ENCODE data around the gene PHACTR1.

PHACTR1 gene

GRCh38 chr6:12958052-12958706, 241.6 kb downstream of the PHACTR1 start:
- DNase-seq: no peak

DNA sequence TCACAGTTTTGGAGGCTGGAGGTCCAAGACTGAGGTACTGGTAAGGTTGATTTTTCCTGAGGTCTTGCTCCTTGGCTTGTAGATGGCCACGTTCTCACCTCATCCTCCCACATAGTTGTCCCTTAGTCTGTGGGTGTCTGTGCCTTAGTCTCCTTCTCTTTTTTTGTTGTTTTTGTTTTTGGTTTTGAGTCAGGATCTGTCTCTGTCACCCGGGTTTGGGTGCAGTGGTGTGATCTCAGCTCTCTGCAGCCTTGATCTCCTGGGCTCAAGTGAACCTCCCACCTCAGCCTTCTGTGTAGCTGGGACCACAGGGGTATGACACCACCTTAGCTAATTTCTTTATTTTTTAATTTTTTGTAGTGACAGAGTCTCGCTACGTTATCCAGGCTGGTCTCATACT, 245.2 kb downstream of the PHACTR1 start:
- no peak for DNase-seq

DNA sequence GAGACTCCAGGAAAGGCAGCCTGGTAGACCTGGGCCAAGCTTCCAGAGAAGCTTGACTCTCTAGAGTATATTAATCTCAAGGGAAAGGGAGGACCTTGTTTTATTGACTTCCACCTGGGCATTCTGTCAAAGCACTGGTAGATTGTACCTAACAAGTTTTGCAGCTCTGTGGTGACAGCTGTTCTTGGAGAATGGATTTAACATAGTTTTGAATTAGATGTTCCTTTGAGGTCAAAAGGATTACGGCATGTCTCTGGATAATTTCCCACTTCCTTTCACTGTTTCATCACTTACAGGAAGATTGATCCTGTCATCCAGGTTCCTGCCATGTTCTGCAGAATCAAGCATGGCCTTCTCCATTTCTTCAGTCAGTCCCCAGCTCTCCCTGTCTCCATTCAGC, 246.0 kb downstream of the PHACTR1 start:
- no peak for DNase-seq

GRCh38 chr6:12962987-12963386, 246.4 kb downstream of the PHACTR1 start:
- DNase-seq: no peak

DNA sequence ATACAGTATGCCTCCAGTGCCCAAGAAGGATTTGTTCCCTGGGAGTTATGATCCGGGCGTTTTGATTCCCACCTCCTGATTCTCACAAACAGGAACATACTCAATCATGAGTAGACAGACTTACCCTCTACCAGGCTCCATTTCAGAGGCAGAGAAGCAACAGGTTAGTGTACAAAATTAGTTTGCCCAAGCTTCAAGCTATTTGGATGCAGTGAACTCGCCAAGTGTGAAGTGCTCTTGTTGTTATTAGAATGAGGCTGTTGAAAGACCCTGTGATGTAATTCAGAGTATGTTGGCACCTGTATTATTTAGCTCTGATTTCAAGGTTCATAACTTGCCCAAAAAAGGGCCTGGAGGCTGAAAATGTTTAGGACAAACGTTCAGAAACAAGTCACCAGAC, 247.0 kb downstream of the PHACTR1 start:
- no peak for DNase-seq

DNA sequence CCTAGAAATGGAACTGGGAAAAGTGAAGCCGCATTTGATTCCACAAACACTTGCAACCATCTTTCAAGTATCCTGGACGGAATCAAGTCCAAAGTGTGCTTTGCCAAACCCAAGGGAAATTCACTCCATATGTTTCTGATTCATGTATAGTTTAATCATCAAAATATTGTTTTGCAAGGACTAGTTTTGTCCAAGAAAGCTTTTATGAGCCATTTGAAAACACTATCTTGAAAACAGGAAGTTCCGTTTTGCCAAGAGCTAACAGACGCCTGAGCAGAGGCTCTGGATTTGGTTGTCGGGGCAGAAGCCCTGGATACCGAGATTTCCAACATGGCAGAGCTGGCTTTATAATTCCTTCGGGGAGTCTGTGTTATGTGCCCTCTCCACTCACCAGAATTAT, 251.1 kb downstream of the PHACTR1 start:
- DNase-seq: no peak

DNA sequence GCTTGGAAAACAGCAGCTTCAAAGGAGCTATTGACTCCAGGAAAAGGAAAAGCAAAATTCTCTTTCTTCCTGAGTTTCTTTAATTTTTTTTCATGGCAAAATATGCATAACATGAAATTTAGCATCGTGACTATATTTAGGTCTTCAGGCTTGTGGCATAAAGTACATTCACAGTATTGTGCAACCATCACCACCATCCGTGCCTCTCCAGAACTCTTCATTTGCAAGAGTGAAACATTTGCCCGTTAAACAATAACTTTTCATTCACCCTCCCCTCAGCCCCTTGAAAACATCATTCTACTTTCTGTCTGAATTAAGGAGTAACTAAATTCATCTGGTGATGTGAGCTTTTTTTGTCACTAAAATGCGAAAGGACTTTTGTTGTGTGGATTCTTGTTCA, 251.7 kb downstream of the PHACTR1 start:
- DNase-seq: no peak

GRCh38 chr6:12968839-12969558, 252.4 kb downstream of the PHACTR1 start:
- DNase-seq: no peak

GRCh38 chr6:12969966-12970365, 253.4 kb downstream of the PHACTR1 start:
- DNase-seq: no peak

DNA sequence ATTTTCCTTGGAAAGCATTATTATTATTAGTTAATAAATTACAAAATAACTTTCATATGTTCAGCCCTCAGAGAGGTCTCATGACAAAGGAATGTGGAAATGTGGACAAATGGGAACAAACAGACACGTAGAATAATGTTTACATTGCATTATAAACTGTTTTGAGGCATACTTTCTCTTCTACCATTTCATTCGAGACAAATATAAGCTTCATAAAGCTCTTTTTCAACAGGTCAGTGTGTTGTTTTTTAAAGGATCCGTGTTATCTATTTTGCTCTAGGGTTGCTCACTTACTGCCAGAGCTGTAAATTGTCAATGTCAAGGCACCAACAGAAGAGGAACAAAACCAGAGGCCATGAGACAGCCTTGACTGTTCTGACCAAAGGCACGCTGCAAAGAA, 256.8 kb downstream of the PHACTR1 start:
- no peak for DNase-seq

- no peak for DNase-seq
Measured at GRCh38 chr6:12974551-12974950, 258.0 kb downstream of the PHACTR1 start.

GRCh38 chr6:12976366-12976765, 259.8 kb downstream of the PHACTR1 start:
- DNase-seq: no peak

GRCh38 chr6:12977206-12977605, 260.6 kb downstream of the PHACTR1 start:
- no peak for DNase-seq

- no peak for DNase-seq
Measured at GRCh38 chr6:12977806-12978205, 261.2 kb downstream of the PHACTR1 start.

GRCh38 chr6:12980741-12981140, 264.2 kb downstream of the PHACTR1 start:
- no peak for DNase-seq

DNA sequence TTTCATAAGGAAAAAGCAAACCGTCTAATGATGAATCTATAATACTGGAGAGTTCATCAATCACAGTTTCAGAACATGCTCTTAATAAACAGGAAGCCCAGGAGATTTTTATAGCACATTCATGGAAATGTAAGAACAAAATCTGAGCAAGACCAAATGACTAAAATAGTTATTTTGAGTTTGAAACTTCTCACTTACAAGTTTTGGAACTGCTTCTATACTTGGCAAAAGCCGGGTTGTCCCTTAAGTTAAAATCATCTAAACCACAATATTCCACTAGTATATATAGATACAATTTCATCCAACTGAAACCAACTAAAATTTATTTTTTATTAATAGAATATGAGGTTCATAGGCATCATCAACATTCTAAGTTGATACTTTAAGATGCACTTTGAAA, 268.2 kb downstream of the PHACTR1 start:
- no peak for DNase-seq

DNA sequence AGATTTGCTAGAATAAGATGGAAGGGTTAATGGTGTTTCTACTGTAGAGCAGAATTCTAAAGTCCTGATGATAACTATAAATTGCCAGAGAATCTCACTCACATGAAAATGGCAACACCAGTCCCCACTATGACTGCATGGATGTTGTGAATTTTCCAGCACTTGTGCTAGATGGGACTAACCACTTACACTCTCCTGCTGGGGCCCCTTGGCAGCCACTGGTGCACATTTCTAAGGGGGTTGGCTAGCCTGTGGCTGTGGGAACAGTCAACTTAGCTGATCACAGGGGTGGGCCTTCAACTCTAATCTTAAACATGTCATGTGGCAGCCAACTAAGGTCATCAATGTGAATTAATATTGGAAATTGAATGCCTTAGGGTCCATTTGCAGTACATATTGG, 271.2 kb downstream of the PHACTR1 start:
- DNase-seq: no peak

GRCh38 chr6:12990162-12990561, 273.6 kb downstream of the PHACTR1 start:
- no peak for DNase-seq

GRCh38 chr6:12991435-12991834, 274.9 kb downstream of the PHACTR1 start:
- DNase-seq: no peak

GRCh38 chr6:12992770-12993169, 276.2 kb downstream of the PHACTR1 start:
- DNase-seq: no peak

DNA sequence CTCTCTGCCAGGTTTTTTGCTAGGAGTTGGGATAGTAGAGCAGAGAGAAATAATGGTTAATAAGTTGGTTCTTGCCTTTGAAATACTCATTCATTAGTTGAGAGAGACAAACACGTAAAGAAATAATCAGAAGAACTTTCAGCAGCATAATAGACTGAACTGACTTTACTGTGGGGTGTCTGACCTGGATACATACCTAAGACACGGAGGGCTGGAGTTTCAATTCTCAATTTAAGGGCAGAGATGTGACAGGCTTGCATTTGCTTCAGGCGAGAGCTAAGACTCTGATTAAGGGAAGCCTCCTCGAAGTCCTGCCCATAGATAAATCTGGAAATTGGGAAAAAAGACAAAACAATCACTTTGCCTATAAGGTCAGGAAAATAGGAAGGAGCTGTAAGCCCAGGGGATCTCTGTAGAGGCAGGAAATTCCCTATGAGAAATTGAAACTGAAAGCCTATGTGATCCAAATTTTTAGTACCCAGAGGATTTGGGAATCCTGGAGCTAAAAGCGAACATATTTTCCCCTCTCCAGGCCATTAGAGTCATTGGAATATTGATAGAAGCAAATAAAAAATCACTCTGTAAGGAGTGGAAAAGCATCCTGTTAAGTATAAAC, 276.8 kb downstream of the PHACTR1 start:
- DNase-seq: no peak

DNA sequence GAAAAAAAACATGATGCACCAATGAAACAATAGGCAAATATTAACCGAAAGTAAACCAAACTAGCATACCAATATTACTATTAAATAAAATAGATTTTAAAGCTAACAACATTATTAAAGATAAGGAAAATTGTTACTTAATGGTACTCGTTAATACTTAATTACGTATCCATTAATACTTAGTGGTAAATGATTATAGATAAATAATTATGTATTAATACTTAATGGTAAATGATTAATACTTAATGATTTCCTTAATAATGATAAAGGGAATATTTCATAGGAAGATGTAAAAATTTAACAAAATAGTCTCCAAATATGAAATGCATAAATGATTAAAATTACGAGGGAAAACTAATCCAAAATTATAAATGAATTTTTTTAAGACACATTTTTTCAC, 278.9 kb downstream of the PHACTR1 start:
- no peak for DNase-seq

DNA sequence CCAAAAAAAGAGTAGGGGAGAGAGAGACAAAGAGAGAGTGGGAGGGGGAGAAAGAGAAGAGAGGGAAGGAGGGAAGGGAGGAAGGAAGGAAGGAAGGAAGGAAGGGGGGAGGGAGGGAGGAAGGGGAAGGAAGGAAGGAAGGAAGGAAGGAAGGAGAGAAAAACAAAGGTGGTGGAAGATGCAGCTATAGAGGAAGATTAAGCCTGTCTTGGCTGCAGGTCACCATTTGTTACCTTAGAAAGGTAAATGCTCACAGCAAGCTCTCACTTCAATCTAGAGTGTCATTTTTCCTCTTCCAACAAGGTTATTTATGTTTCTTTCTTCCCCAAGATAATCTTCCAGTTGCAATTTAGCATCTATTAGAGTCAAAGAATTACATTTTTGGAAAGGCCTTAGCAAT, 284.0 kb downstream of the PHACTR1 start:
- DNase-seq: no peak

DNA sequence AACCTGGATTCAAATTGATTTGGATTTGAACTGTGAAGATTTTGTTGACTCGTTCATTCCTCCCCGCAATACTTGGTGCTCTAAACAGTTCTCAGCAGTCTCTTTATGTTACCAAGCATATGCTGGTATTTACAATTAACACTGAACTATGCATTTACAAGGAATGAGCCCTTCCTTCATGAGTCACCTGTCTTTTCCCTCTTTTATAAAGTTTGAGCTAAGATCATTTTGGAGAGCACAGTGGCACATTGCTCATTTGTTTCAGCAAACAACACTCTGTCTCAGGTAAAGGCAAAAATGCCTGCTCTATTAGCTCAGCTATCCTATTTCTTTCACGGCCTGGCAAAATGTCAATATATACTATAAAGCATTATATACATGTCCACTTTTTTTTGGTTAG, 285.4 kb downstream of the PHACTR1 start:
- DNase-seq: no peak

DNA sequence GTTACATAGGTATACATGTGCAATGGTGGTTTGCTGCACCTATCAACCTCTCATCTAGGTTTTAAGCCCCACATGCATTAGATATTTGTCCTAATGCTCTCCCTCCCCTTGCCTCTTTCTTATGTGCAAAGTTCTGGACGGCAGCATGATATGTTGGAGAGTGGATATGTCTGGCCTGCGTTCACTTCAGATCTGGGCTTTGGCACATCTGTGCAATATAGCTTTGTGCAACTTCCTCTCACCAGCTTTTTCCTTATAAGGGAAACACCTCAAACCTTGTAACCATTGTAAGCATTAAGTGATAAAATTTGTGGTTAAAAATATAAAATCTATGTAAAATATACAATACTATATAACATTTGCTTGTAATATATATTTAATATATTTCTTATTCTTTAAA, 288.0 kb downstream of the PHACTR1 start:
- no peak for DNase-seq

Measured in NCI-H187 treated with DMSO at 0.1 percent for 48 hours (cell line).